Measurements from ENCODE around the gene KIF5B. TPM values are rescaled to one million over a fixed set of nuclear protein-coding genes. Genes with fewer than 3 reads are reported as not detected.

The KIF5B gene
- total and polyA plus RNA-seq, 2 of the 4 experiments (the other 2 are of a cell fraction), result 33.5 to 68.5 TPM

DNA sequence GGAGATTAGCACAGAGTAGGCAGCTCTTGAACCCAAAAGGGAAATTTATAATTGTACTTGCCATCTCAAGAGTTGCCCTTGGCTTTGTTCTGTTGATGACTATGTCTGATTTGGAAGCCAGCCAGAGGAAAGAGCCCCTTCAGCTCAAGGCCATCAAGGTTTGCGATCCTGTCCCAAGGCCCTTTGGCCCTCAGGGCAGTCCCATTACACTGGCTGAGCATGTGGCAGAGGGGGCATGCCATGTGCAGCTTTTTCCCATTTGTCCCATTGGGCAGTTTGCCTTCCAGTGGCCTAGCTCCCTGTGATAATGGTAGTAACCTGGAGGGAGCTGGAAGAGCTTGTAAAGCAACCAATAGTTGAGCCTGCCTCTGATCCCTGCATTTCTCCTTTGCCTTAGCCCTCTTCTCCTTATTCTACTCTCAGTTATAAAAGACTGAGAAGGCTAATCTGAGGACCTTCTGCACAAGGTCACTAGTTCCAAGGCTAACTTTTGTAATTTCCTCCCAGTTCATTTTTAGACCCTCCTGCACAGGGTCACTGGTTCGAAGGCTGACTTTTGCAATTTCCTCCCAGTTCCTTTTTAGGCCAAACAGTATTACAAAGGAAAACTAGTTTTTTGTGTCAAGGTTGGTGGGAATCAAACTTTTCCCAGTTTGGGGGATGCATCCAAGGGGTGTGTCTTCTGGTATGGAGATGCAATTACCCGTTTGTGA lies 96.6 kb downstream of the KIF5B start:
- Histone ChIP-seq H3K23ac (ENCODE audit: low read depth, low read length) (no peak overlapping the region), H2BK20ac (ENCODE audit: low read depth, low read length) (no peak overlapping the region), H3K56ac (ENCODE audit: extremely low read depth, insufficient read depth, low read length) (no peak overlapping the region), H3K14ac (replicated peaks; ENCODE audit: low read depth, low read length) (no peak overlapping the region), H3K18ac (ENCODE audit: low read depth, low read length) (no peak overlapping the region), H3K4ac (ENCODE audit: low read depth, low read length) (no peak overlapping the region), H3K9ac (ENCODE audit: low read depth, low read length) (no peak overlapping the region), H2AFZ (replicated peaks; ENCODE audit: low read length, poor library complexity) (no peak overlapping the region), H4K91ac (ENCODE audit: insufficient read depth, low read depth, low read length) (no peak overlapping the region), H3K9me3 (ENCODE audit: control insufficient read depth, insufficient read depth, low read length) (no peaks in the 10 kb centered on the region; the same call in 1 of the 2 replicates), H3K27ac (ENCODE audit: insufficient read depth, low read length) (no peak overlapping the region), H2AK5ac (ENCODE audit: low read depth, low read length) (no peak overlapping the region), H3K27me3 (ENCODE audit: control insufficient read depth, insufficient read depth, low read length) (no peaks in the 10 kb centered on the region), H2AK9ac (replicated peaks; ENCODE audit: low read depth, low read length, poor library complexity) (no peak overlapping the region), H4K8ac (ENCODE audit: low read depth in 2 of 2, low read length in 2 of 2) (no peak overlapping the region), H2BK5ac (ENCODE audit: low read depth, low read length, poor library complexity, severe bottlenecking) (no peak overlapping the region), H3K4me2 (ENCODE audit: low read depth, low read length) (no peak overlapping the region), H3K9me1 (ENCODE audit: insufficient read depth, low read length) (no peaks in the 10 kb centered on the region), H3K79me1 (ENCODE audit: low read depth in 1 of 2, low read length in 2 of 2) (no peaks in the 10 kb centered on the region), H4K5ac (ENCODE audit: low read depth, low read length) (no peak overlapping the region), H3K4me1 (ENCODE audit: control insufficient read depth, insufficient read depth, low read length) (no peaks in the 10 kb centered on the region), H2BK120ac (ENCODE audit: low read depth, low read length) (no peak overlapping the region), H3K36me3 (ENCODE audit: control insufficient read depth, insufficient read depth, low read length) (no peaks in the 10 kb centered on the region), H2BK15ac (ENCODE audit: low read depth, low read length) (no peak overlapping the region), H3K4me3 (ENCODE audit: insufficient read depth, low read depth, low read length) (no peak overlapping the region), H4K20me1 (ENCODE audit: insufficient read depth, low read length) (no peaks in the 10 kb centered on the region)
- dilution Hi-C loops (cut with HindIII; ENCODE audit: low sequenced_read_pairs, unreplicated experiment) (no loop called here), intact Hi-C loops (cut with micrococcal nuclease) (no loop called here), in situ Hi-C loops (cut with MboI; ENCODE audit: low sequenced_read_pairs) (no loop called here)
- ChIA-PET POLR2A (ENCODE audit: unreplicated experiment) (no interaction called here), CTCF (no interaction called here)
- BruUV-seq (replicated peaks), result no TSS peak
- TF ChIP-seq CHD1 (IDR thresholded peaks at IDR 0.05; ENCODE audit: low read depth, low read length) (no peak), SMC3 (IDR thresholded peaks at IDR 0.05; ENCODE audit: low read depth, low read length) (no peak), MAZ (IDR thresholded peaks at IDR 0.05; ENCODE audit: borderline replicate concordance, low read depth, low read length) (no peak), MXI1 (IDR thresholded peaks at IDR 0.05; ENCODE audit: borderline replicate concordance, low read depth, low read length) (no peak), RFX5 (IDR thresholded peaks at IDR 0.05; ENCODE audit: low read depth, low read length) (no peak), RCOR1 (IDR thresholded peaks at IDR 0.05; ENCODE audit: insufficient replicate concordance, low read length) (no peak), NFE2L2 (IDR thresholded peaks at IDR 0.05; ENCODE audit: low read depth, low read length) (no peak), POLR2A (IDR thresholded peaks at IDR 0.05; ENCODE audit: low read depth, low read length) (no peak), BHLHE40 (IDR thresholded peaks at IDR 0.05; ENCODE audit: low read depth, low read length) (no peak), MAFK (IDR thresholded peaks at IDR 0.05; ENCODE audit: low read depth, low read length) (no peak), RAD21 (IDR thresholded peaks at IDR 0.05; ENCODE audit: low read length) (no peak), CEBPB (IDR thresholded peaks at IDR 0.05; ENCODE audit: low read depth, low read length) (no peak), FOS (IDR thresholded peaks at IDR 0.05; ENCODE audit: low read depth, low read length) (no peak)
- TF ChIP-seq, protein P1, sequence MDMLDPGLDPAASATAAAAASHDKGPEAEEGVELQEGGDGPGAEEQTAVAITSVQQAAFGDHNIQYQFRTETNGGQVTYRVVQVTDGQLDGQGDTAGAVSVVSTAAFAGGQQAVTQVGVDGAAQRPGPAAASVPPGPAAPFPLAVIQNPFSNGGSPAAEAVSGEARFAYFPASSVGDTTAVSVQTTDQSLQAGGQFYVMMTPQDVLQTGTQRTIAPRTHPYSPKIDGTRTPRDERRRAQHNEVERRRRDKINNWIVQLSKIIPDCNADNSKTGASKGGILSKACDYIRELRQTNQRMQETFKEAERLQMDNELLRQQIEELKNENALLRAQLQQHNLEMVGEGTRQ (IDR thresholded peaks at IDR 0.05; ENCODE audit: low read depth, low read length), result no peak
- TF ChIP-seq, protein P2, sequence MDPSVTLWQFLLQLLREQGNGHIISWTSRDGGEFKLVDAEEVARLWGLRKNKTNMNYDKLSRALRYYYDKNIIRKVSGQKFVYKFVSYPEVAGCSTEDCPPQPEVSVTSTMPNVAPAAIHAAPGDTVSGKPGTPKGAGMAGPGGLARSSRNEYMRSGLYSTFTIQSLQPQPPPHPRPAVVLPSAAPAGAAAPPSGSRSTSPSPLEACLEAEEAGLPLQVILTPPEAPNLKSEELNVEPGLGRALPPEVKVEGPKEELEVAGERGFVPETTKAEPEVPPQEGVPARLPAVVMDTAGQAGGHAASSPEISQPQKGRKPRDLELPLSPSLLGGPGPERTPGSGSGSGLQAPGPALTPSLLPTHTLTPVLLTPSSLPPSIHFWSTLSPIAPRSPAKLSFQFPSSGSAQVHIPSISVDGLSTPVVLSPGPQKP (IDR thresholded peaks at IDR 0.05; ENCODE audit: borderline replicate concordance, low read depth, low read length), result no peak
- TF ChIP-seq, protein P3, sequence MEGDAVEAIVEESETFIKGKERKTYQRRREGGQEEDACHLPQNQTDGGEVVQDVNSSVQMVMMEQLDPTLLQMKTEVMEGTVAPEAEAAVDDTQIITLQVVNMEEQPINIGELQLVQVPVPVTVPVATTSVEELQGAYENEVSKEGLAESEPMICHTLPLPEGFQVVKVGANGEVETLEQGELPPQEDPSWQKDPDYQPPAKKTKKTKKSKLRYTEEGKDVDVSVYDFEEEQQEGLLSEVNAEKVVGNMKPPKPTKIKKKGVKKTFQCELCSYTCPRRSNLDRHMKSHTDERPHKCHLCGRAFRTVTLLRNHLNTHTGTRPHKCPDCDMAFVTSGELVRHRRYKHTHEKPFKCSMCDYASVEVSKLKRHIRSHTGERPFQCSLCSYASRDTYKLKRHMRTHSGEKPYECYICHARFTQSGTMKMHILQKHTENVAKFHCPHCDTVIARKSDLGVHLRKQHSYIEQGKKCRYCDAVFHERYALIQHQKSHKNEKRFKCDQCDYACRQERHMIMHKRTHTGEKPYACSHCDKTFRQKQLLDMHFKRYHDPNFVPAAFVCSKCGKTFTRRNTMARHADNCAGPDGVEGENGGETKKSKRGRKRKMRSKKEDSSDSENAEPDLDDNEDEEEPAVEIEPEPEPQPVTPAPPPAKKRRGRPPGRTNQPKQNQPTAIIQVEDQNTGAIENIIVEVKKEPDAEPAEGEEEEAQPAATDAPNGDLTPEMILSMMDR (conservative IDR thresholded peaks at IDR 0.05; ENCODE audit: low read depth, low read length), result no peak
- DNase-seq (no peak), ATAC-seq (ENCODE audit: low read depth) (no peak)
- WGBS, 2 experiments (ENCODE audit: extremely low coverage in 2 of 2, insufficient read length in 1 of 2), result 0% methylated on average over 1 of the region's 3 CpGs; no CpG with 5 or more reads in 1 of the 2 experiments
